OCI-LY1 (cell line): ENCODE measurements around the gene KCNRG.

Experiments used
- EZH2 ChIP-seq: fragments of 200-600 bp; sonication (generic), shearing (Covaris generic); IDR thresholded peaks from 2 replicates; pipeline ENCODE4 v1.8.0; 2017; ENCODE audit warnings: borderline replicate concordance, mixed run types, mild to moderate bottlenecking, antibody characterized with exemption, low read length, moderate library complexity, mixed read lengths
- TF ChIP-seq, protein P1 (sequence below): fragments of 200-600 bp; sonication (generic), shearing (Covaris generic); IDR thresholded peaks from 2 replicates; pipeline ENCODE4 v1.5.1; 2017; ENCODE audit warnings: mild to moderate bottlenecking, antibody characterized with exemption, low read length, moderate library complexity, mixed read lengths

DNA sequence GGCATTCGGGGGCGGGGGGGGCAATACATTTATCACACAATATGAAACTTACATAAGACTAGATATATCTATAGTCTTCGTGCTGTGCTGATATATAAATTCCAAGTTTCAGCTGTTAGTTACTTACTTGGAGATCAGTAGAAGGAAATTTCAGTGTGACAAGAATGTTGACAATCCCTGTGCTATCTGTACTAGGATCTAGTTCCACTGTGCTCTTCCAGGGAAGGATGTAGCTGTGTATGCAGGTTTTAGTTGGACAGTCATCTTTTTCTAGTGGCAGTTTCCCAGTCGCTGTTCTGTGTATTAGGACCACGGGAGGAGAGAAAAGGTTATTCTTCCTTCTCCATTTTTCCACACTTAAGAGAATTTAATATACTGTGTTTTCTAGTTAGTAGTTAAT, 21.6 kb upstream of the KCNRG start:
- TF ChIP-seq, protein P1, sequence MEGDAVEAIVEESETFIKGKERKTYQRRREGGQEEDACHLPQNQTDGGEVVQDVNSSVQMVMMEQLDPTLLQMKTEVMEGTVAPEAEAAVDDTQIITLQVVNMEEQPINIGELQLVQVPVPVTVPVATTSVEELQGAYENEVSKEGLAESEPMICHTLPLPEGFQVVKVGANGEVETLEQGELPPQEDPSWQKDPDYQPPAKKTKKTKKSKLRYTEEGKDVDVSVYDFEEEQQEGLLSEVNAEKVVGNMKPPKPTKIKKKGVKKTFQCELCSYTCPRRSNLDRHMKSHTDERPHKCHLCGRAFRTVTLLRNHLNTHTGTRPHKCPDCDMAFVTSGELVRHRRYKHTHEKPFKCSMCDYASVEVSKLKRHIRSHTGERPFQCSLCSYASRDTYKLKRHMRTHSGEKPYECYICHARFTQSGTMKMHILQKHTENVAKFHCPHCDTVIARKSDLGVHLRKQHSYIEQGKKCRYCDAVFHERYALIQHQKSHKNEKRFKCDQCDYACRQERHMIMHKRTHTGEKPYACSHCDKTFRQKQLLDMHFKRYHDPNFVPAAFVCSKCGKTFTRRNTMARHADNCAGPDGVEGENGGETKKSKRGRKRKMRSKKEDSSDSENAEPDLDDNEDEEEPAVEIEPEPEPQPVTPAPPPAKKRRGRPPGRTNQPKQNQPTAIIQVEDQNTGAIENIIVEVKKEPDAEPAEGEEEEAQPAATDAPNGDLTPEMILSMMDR = no peak
- no peak for TF ChIP-seq EZH2
